ENCODE measurements around the gene TCFL5.

The TCFL5 gene

DNA sequence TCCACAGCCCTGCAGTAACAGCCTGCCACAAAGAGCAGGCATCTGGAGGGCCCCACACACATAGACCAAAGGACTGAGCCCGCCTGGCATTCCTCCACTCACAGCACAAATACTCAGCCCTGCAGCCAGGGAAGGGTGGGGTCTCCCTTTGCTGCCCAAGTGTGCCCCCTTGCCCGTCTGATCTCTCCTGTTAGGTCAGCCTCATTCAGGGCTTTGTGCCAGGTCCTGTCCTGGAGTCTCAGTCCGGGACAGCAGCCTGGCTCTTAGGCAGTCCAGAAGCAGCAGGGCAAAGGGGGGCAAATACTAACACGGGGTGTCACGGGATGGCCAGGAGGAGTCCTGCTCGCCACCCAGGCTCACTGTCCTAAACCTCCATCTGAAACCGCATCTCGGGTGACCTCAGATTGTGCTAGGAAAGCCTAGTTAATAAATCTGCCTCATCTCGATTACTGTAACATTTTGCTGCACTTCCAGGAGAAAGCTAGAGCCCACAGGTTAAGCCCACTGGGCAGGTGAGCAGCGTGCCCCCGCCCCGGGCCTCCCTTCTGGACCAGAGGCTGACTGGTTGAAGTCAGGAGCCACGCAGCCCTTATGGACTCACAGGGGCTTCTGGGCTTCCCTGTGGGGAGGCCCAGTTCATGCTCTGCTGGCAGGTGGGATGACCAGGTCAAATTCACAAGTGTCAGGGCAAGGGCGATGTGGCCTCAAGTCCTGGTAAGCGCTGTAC is 60.2 kb downstream of the TCFL5 start:
- peaks cover 25% of the 10 kb centered on the region for H3K4me1 ChIP-seq (ENCODE audit: insufficient read depth, low read length, severe bottlenecking)
- H3K27ac ChIP-seq (ENCODE audit: low read depth, low read length, poor library complexity, severe bottlenecking), result no peak overlapping the region
- H3K9me2 ChIP-seq (ENCODE audit: low read depth, low read length), result no peaks in the 10 kb centered on the region
- TF ChIP-seq EZH2 (IDR thresholded peaks at IDR 0.05; ENCODE audit: borderline replicate concordance, low read length) (no peak), CTCF (IDR thresholded peaks at IDR 0.05; ENCODE audit: low read length) (no peak)
- no peaks in the 10 kb centered on the region; the same call in 1 of the 2 replicates for H3F3A ChIP-seq (ENCODE audit: insufficient read depth, low read length)
- H3K9me3 ChIP-seq (ENCODE audit: low read length), result no peaks in the 10 kb centered on the region
- H3K27me3 ChIP-seq (ENCODE audit: insufficient read depth, low read length), result no peaks in the 10 kb centered on the region
- no peak overlapping the region for H3K4me2 ChIP-seq (ENCODE audit: low read length)
- peaks cover 39% of the 10 kb centered on the region for H3K36me3 ChIP-seq (ENCODE audit: insufficient read depth, low read length)
- H2AFZ ChIP-seq (ENCODE audit: low read length), result no peak overlapping the region
- H3K79me2 ChIP-seq (ENCODE audit: insufficient read depth, low read length), result peaks cover 9% of the 10 kb centered on the region
- H4K20me1 ChIP-seq (ENCODE audit: insufficient read depth, low read length), result no peaks in the 10 kb centered on the region
- no peak overlapping the region for H3K9ac ChIP-seq (ENCODE audit: low read length)
- H3K4me3 ChIP-seq (ENCODE audit: low read depth, low read length, poor library complexity, severe bottlenecking), result no peak overlapping the region

DNA sequence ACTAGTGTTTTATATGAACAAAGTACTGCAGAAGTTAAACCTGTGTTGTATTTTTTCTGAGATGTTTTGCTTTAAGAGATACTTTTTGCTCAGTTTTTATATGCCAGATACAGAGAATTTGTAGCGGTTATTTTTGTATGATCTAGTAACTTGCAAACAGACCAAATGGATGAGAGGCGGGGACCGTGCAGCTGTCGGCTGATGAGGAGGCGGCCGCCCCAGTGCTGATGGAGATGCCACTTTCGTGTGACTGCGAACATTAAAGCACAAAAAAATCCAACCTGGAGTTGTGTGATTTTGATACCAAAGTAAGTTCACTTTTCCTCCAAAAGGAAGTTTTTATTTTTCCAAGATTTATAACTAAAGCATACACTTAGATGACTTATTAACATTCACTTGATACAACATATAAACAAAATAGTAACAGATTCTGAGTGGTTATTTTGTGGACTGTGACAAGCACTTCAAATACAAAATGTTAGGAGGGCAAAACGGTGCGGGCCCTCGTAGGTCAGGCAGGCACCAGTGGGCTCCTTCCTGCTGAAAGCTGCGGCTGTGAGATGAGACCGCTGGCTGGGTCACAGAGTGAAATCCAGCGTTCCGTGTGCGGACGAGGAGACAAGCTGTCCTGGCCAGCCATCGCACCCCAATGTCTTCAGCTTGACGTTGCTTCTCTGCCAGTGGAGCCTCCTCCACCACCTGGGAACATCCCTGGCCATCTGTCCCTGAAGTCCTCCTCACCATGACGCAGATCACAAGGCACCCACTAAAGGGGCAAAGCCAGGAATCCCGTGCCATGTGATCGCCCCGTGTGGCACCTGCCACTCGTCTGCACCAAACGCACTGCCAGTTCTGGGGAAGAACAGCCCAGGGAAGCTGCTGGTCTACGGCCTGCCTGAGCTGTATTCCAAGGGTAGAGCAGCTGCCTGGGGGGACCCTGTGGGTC is 61.0 kb downstream of the TCFL5 start:
- H3K9me2 ChIP-seq (ENCODE audit: low read depth, low read length), result no peaks in the 10 kb centered on the region
- no peak overlapping the region for H3K4me2 ChIP-seq (ENCODE audit: low read length)
- H3K79me2 ChIP-seq (ENCODE audit: insufficient read depth, low read length), result peaks cover 3% of the 10 kb centered on the region
- H3K27ac ChIP-seq (ENCODE audit: low read depth, low read length, poor library complexity, severe bottlenecking), result no peak overlapping the region
- H3K27me3 ChIP-seq (ENCODE audit: insufficient read depth, low read length), result no peaks in the 10 kb centered on the region
- H3K4me1 ChIP-seq (ENCODE audit: insufficient read depth, low read length, severe bottlenecking), result peaks cover 22% of the 10 kb centered on the region
- no peaks in the 10 kb centered on the region for H3K9me3 ChIP-seq (ENCODE audit: low read length)
- no peaks in the 10 kb centered on the region for H4K20me1 ChIP-seq (ENCODE audit: insufficient read depth, low read length)
- H3F3A ChIP-seq (ENCODE audit: insufficient read depth, low read length), result no peaks in the 10 kb centered on the region; the same call in 1 of the 2 replicates
- no peak overlapping the region for H2AFZ ChIP-seq (ENCODE audit: low read length)
- H3K4me3 ChIP-seq (ENCODE audit: low read depth, low read length, poor library complexity, severe bottlenecking), result no peak overlapping the region
- peaks cover 35% of the 10 kb centered on the region for H3K36me3 ChIP-seq (ENCODE audit: insufficient read depth, low read length)
- TF ChIP-seq EZH2 (IDR thresholded peaks at IDR 0.05; ENCODE audit: borderline replicate concordance, low read length), result no peak
- no peak for TF ChIP-seq CTCF (IDR thresholded peaks at IDR 0.05; ENCODE audit: low read length)
- no peak overlapping the region for H3K9ac ChIP-seq (ENCODE audit: low read length)

DNA sequence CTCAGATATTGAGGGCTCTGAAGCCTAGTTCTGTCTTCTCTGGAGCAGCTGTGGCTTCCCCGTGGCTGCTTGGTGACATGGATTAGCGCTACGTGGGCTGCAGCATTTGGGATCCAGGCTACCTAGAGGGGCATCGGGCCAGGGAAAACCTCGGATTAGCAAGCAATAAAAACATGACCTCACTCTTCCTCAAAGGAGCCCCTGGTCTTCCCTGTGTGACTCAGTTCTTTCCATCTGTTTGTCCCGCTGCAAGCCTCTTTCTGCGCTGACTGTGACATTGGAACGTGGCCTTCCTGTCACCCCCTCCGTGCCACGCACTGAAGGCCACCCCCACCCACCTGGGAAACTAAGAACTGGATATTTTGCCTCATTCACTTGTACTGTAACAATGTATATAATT is 61.7 kb downstream of the TCFL5 start:
- no peaks in the 10 kb centered on the region for H3K79me2 ChIP-seq (ENCODE audit: insufficient read depth, low read length)
- no peak for TF ChIP-seq CTCF (IDR thresholded peaks at IDR 0.05; ENCODE audit: low read length)
- TF ChIP-seq EZH2 (IDR thresholded peaks at IDR 0.05; ENCODE audit: borderline replicate concordance, low read length), result no peak
- H3K4me3 ChIP-seq (ENCODE audit: low read depth, low read length, poor library complexity, severe bottlenecking), result no peak overlapping the region
- no peak overlapping the region for H2AFZ ChIP-seq (ENCODE audit: low read length)
- peaks cover 35% of the 10 kb centered on the region for H3K36me3 ChIP-seq (ENCODE audit: insufficient read depth, low read length)
- H3F3A ChIP-seq (ENCODE audit: insufficient read depth, low read length), result no peaks in the 10 kb centered on the region; the same call in 1 of the 2 replicates
- no peaks in the 10 kb centered on the region for H4K20me1 ChIP-seq (ENCODE audit: insufficient read depth, low read length)
- H3K4me1 ChIP-seq (ENCODE audit: insufficient read depth, low read length, severe bottlenecking), result peaks cover 24% of the 10 kb centered on the region
- H3K4me2 ChIP-seq (ENCODE audit: low read length), result no peak overlapping the region
- no peak overlapping the region for H3K27ac ChIP-seq (ENCODE audit: low read depth, low read length, poor library complexity, severe bottlenecking)
- H3K9me2 ChIP-seq (ENCODE audit: low read depth, low read length), result no peaks in the 10 kb centered on the region
- H3K9me3 ChIP-seq (ENCODE audit: low read length), result no peaks in the 10 kb centered on the region
- H3K27me3 ChIP-seq (ENCODE audit: insufficient read depth, low read length), result no peaks in the 10 kb centered on the region
- no peak overlapping the region for H3K9ac ChIP-seq (ENCODE audit: low read length)

Measured in OCI-LY1 (cell line).